A549 (cell line): ENCODE results near the gene CEMIP2. TPM values are rescaled to one million over a fixed set of nuclear protein-coding genes. Genes with fewer than 3 reads are reported as not detected.
A peak's percentile ranks its signal among the peaks of the same experiment; 100 is the strongest.

Source experiments
- ATAC-seq, 2 experiments: fragments of 200-7000 bp in 1 of 2; fragments of >200 bp in 1 of 2; cut with Nextera tagmentation in 1 of 2; cut with Tn5 transposase in 1 of 2; 3 replicates each; pipeline versions ENCODE4 v1.8.0 to v1.9.1; 2018 to 2020; ENCODE audit warnings: mild to moderate bottlenecking in 1 of 2, moderate library complexity in 1 of 2
- CTCF ChIA-PET: fragments of 300-600 bp; sonication (Branson Sonifier 250); formaldehyde crosslinking; extraction: SDS; loops from one replicate; lab custom pipeline; 2021; ENCODE audit warnings: antibody characterized with exemption, inconsistent platforms; lab: Yijun Ruan, JAX
- POLR2A ChIA-PET: fragments of 350-600 bp; formaldehyde crosslinking; extraction: SDS; loops from one replicate; lab custom pipeline; 2021; ENCODE audit warnings: antibody characterized with exemption, inconsistent platforms; lab: Yijun Ruan, JAX
- DNase-seq, 2 experiments: peaks; one replicate each; pipeline versions ENCODE4 v3.0.0 to v3.0.0-alpha.2; 2011 to 2016; ENCODE audit warnings: low read depth in 1 of 2, low spot score in 1 of 2
- FAIRE-seq: peaks from 2 replicates; lab custom pipeline; 2011; peaks lifted over from hg19 to GRCh38; lab: Jason Lieb, UNC
- H3K27ac ChIP-seq, 2 experiments: fragments of >200 bp; sonication (Bioruptor Twin); formaldehyde crosslinking; 3 replicates each; pipeline ENCODE4 v1.5.1; 2016 to 2017
- H3K4me1 ChIP-seq: fragments of >200 bp; sonication (Bioruptor Twin); formaldehyde crosslinking; 3 replicates; pipeline ENCODE4 v1.6.1; 2016
- H3K4me2 ChIP-seq: fragments of >200 bp; sonication (Bioruptor Twin); formaldehyde crosslinking; 3 replicates; pipeline ENCODE4 v1.6.1; 2016
- H3K4me3 ChIP-seq: fragments of >200 bp; sonication (Bioruptor Twin); formaldehyde crosslinking; 3 replicates; pipeline ENCODE4 v1.5.1; 2016
- H3K9me3 ChIP-seq: fragments of >200 bp; sonication (Bioruptor Twin); formaldehyde crosslinking; 3 replicates; pipeline ENCODE4 v1.6.1; 2016
- CEBPB ChIP-seq, 2 experiments: fragments of >200 bp in 1 of 2; sonication (Bioruptor Twin) in 1 of 2; formaldehyde crosslinking in 1 of 2; IDR thresholded peaks; 2 replicates each; pipeline ENCODE4 v1.6.1; 2012 to 2016
- CTCF ChIP-seq: fragments of >200 bp; sonication (Bioruptor Twin); formaldehyde crosslinking; IDR thresholded peaks from 3 replicates; pipeline ENCODE4 v1.5.1; 2016
- E2F6 ChIP-seq: IDR thresholded peaks from 2 replicates; pipeline ENCODE4 v1.6.1; 2012; ENCODE audit warnings: low read depth, borderline replicate concordance
- EHF ChIP-seq: fragments of 250-450 bp; sonication (Bioruptor Pico); IDR thresholded peaks from 2 replicates; pipeline ENCODE4 v1.5.0; 2020; ENCODE audit warnings: mild to moderate bottlenecking
- EP300 ChIP-seq, 2 experiments: fragments of >200 bp; sonication (Bioruptor Twin); formaldehyde crosslinking; IDR thresholded peaks; 2 replicates in 1 of 2; 3 replicates in 1 of 2; pipeline ENCODE4 v1.6.1; 2016 to 2017
- HES2 ChIP-seq: fragments of >200 bp; sonication (Bioruptor Twin); formaldehyde crosslinking; IDR thresholded peaks from 2 replicates; pipeline ENCODE4 v1.6.1; 2016
- HEYL ChIP-seq: fragments of 250-450 bp; sonication (Bioruptor Pico); IDR thresholded peaks from 2 replicates; pipeline ENCODE4 v1.8.0; 2021; ENCODE audit warnings: mild to moderate bottlenecking, moderate library complexity
- HOXA7 ChIP-seq: fragments of 250-450 bp; sonication (Bioruptor Pico); IDR thresholded peaks from 2 replicates; pipeline ENCODE4 v1.5.0; 2020; ENCODE audit warnings: mild to moderate bottlenecking, moderate library complexity
- JUN ChIP-seq, 2 experiments: fragments of >200 bp; sonication (Bioruptor Twin); formaldehyde crosslinking; IDR thresholded peaks; 2 replicates in 1 of 2; 3 replicates in 1 of 2; pipeline ENCODE4 v1.6.1; 2016 to 2017
- MAFK ChIP-seq: fragments of 450-650 bp; IDR thresholded peaks from 2 replicates; pipeline ENCODE4 v1.6.1; 2014; ENCODE audit not compliant: partially characterized antibody
- TFCP2L1 ChIP-seq: fragments of 250-450 bp; sonication (Bioruptor Pico); IDR thresholded peaks from 2 replicates; pipeline ENCODE4 v1.5.0; 2021; ENCODE audit warnings: mild to moderate bottlenecking
- ZC3H11A ChIP-seq: fragments of 450-650 bp; IDR thresholded peaks from 2 replicates; pipeline ENCODE4 v1.6.1; 2014; ENCODE audit warnings: antibody characterized with exemption, mild to moderate bottlenecking
- ZFP36 ChIP-seq: fragments of 450-650 bp; IDR thresholded peaks from 2 replicates; pipeline ENCODE4 v1.6.1; 2014; ENCODE audit warnings: borderline replicate concordance; ENCODE audit not compliant: partially characterized antibody
- ZNF302 ChIP-seq: fragments of 250-450 bp; sonication (Bioruptor Pico); IDR thresholded peaks from 2 replicates; pipeline ENCODE4 v1.9.0; 2021; ENCODE audit warnings: inconsistent platforms, mild to moderate bottlenecking, moderate library complexity
- ZSCAN20 ChIP-seq: fragments of 250-450 bp; sonication (Bioruptor Pico); IDR thresholded peaks from 2 replicates; pipeline ENCODE4 v1.8.0; 2022; ENCODE audit warnings: mild to moderate bottlenecking, moderate library complexity
- WGBS: methylation state at CpG from one replicate; pipeline ENCODE4 v1.1.6; 2017; ENCODE audit errors: missing lambda C conversion rate; 5-methylcytosine and 5-hydroxymethylcytosine counted together
- polyA plus RNA-seq, 4 experiments: library from polyadenylated mRNA; depleted of rRNA in 3 of 4; stranded (reverse); fragments of >200 nt; fragmentation: RNase III in 1 of 4; extraction: RNeasy Plus Mini Kit Qiagen cat#74134 plus additional on column Dnase treatment in 1 of 4; gene quantifications; 2 replicates in 3 of 4; 3 replicates in 1 of 4; pipeline ENCODE4 v1.2.3, GENCODE V29; 2011 to 2017
- TF ChIP-seq, protein P1 (sequence below): IDR thresholded peaks from 2 replicates; pipeline ENCODE4 v1.6.1; 2012
- TF ChIP-seq, protein P2 (sequence below): fragments of >200 bp; sonication (Bioruptor Twin); formaldehyde crosslinking; IDR thresholded peaks from 3 replicates; pipeline ENCODE4 v1.6.1; 2016
- TF ChIP-seq, protein P3 (sequence below): IDR thresholded peaks from 2 replicates; pipeline ENCODE4 v1.6.1; 2012
- TF ChIP-seq, protein P4 (sequence below): fragments of 250-450 bp; sonication (Bioruptor Pico); IDR thresholded peaks from 2 replicates; pipeline ENCODE4 v1.5.0; 2020; ENCODE audit warnings: low read depth, mild to moderate bottlenecking, moderate library complexity

CEMIP2 gene
- polyA plus RNA-seq, 2 of the 4 experiments (the other 2 are of a cell fraction), result 146 to 161 TPM

DNA sequence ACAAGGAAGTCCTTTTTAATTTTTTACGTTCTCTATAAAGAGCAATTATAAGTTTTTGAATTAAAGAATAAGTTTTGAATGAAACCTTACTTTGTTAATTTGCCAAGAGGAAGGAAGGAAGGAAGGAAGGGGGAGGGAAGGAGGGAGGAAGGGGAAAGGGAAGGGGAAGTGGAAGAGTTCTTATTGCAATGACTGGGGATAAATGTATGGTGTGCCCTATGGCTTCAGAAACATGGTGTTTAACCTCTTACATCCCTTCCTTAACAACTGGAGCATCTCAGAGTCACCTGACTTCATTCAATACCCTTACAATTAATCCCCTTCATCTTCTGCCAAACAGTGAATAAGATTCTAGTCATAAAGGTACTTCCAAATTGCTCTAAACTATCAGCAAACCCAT is 16.0 kb downstream of the CEMIP2 start:
- FAIRE-seq, result no peak
- 80% methylated on average over 1 of the region's 1 CpG for WGBS
- no peak overlapping the region for H3K4me2 ChIP-seq
- no peaks in the 10 kb centered on the region for H3K9me3 ChIP-seq
- CTCF ChIA-PET, result interaction anchor here (0.7 to 3.5 kb wide), 5 partner anchors 10 to 467 kb away, joined by 3 to 10 read pairs (median 3); partner anchors contain the start of gene CEMIP2
- ATAC-seq, result no peak
- no peak for DNase-seq
- H3K4me1 ChIP-seq, result peaks cover 93% of the 10 kb centered on the region
- POLR2A ChIA-PET, result interaction anchor here (1.2 kb wide), 1 partner anchor 12 kb away, joined by 3 read pairs; no protein-coding TSS in a partner anchor
- H3K27ac ChIP-seq, result peak overlapping the region in 1 of 2 experiments; percentile 20; a peak in 1 of 6 replicates
- TF ChIP-seq HOXA7 (no peak), CEBPB (IDR thresholded peaks at IDR 0.05) (no peak), EP300 (IDR thresholded peaks at IDR 0.05) (no peak), HEYL (no peak), JUN (IDR thresholded peaks at IDR 0.05) (no peak), HES2 (no peak), TFCP2L1 (no peak), MAFK (no peak), CTCF (no peak), EHF (CRISPR knock-in tag) (no peak), ZNF302 (CRISPR knock-in tag) (no peak), ZSCAN20 (CRISPR knock-in tag) (no peak), ZFP36 (no peak), E2F6 (no peak)
- TF ChIP-seq, protein P1, sequence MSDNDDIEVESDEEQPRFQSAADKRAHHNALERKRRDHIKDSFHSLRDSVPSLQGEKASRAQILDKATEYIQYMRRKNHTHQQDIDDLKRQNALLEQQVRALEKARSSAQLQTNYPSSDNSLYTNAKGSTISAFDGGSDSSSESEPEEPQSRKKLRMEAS, result no peak
- TF ChIP-seq, protein P2, sequence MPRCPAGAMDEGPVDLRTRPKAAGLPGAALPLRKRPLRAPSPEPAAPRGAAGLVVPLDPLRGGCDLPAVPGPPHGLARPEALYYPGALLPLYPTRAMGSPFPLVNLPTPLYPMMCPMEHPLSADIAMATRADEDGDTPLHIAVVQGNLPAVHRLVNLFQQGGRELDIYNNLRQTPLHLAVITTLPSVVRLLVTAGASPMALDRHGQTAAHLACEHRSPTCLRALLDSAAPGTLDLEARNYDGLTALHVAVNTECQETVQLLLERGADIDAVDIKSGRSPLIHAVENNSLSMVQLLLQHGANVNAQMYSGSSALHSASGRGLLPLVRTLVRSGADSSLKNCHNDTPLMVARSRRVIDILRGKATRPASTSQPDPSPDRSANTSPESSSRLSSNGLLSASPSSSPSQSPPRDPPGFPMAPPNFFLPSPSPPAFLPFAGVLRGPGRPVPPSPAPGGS, result no peak
- TF ChIP-seq, protein P3, sequence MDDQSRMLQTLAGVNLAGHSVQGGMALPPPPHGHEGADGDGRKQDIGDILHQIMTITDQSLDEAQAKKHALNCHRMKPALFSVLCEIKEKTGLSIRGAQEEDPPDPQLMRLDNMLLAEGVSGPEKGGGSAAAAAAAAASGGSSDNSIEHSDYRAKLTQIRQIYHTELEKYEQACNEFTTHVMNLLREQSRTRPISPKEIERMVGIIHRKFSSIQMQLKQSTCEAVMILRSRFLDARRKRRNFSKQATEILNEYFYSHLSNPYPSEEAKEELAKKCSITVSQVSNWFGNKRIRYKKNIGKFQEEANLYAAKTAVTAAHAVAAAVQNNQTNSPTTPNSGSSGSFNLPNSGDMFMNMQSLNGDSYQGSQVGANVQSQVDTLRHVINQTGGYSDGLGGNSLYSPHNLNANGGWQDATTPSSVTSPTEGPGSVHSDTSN, result no peak
- TF ChIP-seq, protein P4, sequence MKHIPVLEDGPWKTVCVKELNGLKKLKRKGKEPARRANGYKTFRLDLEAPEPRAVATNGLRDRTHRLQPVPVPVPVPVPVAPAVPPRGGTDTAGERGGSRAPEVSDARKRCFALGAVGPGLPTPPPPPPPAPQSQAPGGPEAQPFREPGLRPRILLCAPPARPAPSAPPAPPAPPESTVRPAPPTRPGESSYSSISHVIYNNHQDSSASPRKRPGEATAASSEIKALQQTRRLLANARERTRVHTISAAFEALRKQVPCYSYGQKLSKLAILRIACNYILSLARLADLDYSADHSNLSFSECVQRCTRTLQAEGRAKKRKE (CRISPR knock-in tag), result no peak
- TF ChIP-seq, all 56 proteins: peak for 0
- no peak overlapping the region for H3K4me3 ChIP-seq

- ChIA-PET CTCF (interaction anchor here (0.6 to 1.9 kb wide), 5 partner anchors 9 to 70 kb away, joined by 3 to 9 read pairs (median 3); no protein-coding TSS in a partner anchor), POLR2A (interaction anchor here (0.5 to 2.1 kb wide), 3 partner anchors 18 to 98 kb away, joined by 3 to 5 read pairs (median 3); no protein-coding TSS in a partner anchor)
- peak; percentile 76 for FAIRE-seq
- H3K4me1 ChIP-seq, result peaks cover 93% of the 10 kb centered on the region
- DNase-seq, result no peak
- TF ChIP-seq ZC3H11A (no peak), MAFK (peak; percentile 45)
- peak; percentile 69 to 81 for ATAC-seq
- H3K27ac ChIP-seq, result peak overlapping the region; percentile 27 to 71; a peak in 4 of 6 replicates
- peak overlapping the region; percentile 16 for H3K4me2 ChIP-seq
- 76% methylated on average over 1 of the region's 1 CpG for WGBS
- no peak overlapping the region for H3K4me3 ChIP-seq
- H3K9me3 ChIP-seq, result no peaks in the 10 kb centered on the region
These were observed 20.0 kb downstream of the CEMIP2 start for GRCh38 chr9:71748280-71748743.
